A673 (cell line): ENCODE results near the gene STC2. TPM values are rescaled to one million over a fixed set of nuclear protein-coding genes. Genes with fewer than 3 reads are reported as not detected.

ENCODE experiments used
- BruUV-seq: library from RNA; stranded (reverse); fragments of 400-500 nt; replicated peaks from 2 replicates; lab custom pipeline; 2021; lab: Mats Ljungman, UMichigan
- CTCF ChIA-PET: fragments of 300-600 bp; sonication (Branson Sonifier 250); formaldehyde crosslinking; loops from one replicate; lab custom pipeline; 2022; ENCODE audit warnings: antibody characterized with exemption; lab: Charles Lee
- POLR2A ChIA-PET: fragments of 300-600 bp; sonication (Branson Sonifier 250); formaldehyde crosslinking; loops from one replicate; lab custom pipeline; 2022; ENCODE audit warnings: antibody characterized with exemption; ENCODE audit not compliant: low non-redundant PET; lab: Charles Lee
- DNase-seq: peaks from one replicate; pipeline ENCODE4 v3.0.0-alpha.2; 2015; ENCODE audit warnings: low spot score
- H3K27ac ChIP-seq: fragments of 200-600 bp; sonication (generic); 2 replicates; pipeline ENCODE4 v1.5.1; 2016; ENCODE audit warnings: mixed run types, low read depth, mild to moderate bottlenecking, mixed read lengths, antibody characterized with exemption, low read length; ENCODE audit not compliant: poor library complexity, severe bottlenecking
- H3K27me3 ChIP-seq: fragments of 200-600 bp; sonication (generic); replicated peaks from 2 replicates; pipeline ENCODE4 v1.6.1; 2017; ENCODE audit warnings: mixed run types, low read depth, mild to moderate bottlenecking, mixed read lengths, antibody characterized with exemption, low read length; ENCODE audit not compliant: insufficient read depth, poor library complexity
- H3K36me3 ChIP-seq: fragments of 200-600 bp; sonication (generic); 2 replicates; pipeline ENCODE4 v1.6.1; 2016; ENCODE audit warnings: mixed run types, mild to moderate bottlenecking, mixed read lengths, antibody characterized with exemption, low read length; ENCODE audit not compliant: insufficient read depth, poor library complexity, severe bottlenecking
- H3K4me1 ChIP-seq: fragments of 200-600 bp; sonication (generic); 2 replicates; pipeline ENCODE4 v1.6.1; 2017; ENCODE audit warnings: mixed run types, mild to moderate bottlenecking, mixed read lengths, antibody characterized with exemption, low read length; ENCODE audit not compliant: insufficient read depth, poor library complexity, severe bottlenecking
- H3K4me3 ChIP-seq: fragments of 200-600 bp; sonication (generic); 2 replicates; pipeline ENCODE4 v1.5.1; 2016; ENCODE audit warnings: low read depth, mixed run types, mild to moderate bottlenecking, mixed read lengths, low read length; ENCODE audit not compliant: poor library complexity, severe bottlenecking
- H3K9me3 ChIP-seq: fragments of 200-600 bp; sonication (generic); 2 replicates; pipeline ENCODE4 v1.6.1; 2016; ENCODE audit warnings: mixed run types, low read depth, mild to moderate bottlenecking, mixed read lengths, antibody characterized with exemption, low read length; ENCODE audit not compliant: poor library complexity, severe bottlenecking
- CTCF ChIP-seq: fragments of 300-800, 200-600 bp; sonication (generic); conservative IDR thresholded peaks from 2 replicates; pipeline ENCODE4 v1.5.1; 2017; ENCODE audit warnings: low read depth, mild to moderate bottlenecking, antibody characterized with exemption, low read length, moderate library complexity, mixed read lengths
- EZH2 ChIP-seq: fragments of 200-600 bp; sonication (generic); IDR thresholded peaks from 2 replicates; pipeline ENCODE4 v1.6.1; 2017; ENCODE audit warnings: borderline replicate concordance, low read depth, mild to moderate bottlenecking, mixed read lengths, antibody characterized with exemption, low read length; ENCODE audit not compliant: poor library complexity, severe bottlenecking
- intact Hi-C: fragments of 100-400 bp; cut with micrococcal nuclease; formaldehyde crosslinking; loops from one replicate; pipeline ENCODE4 v1.10.0; 2022; ENCODE audit not compliant: unreplicated experiment
- total RNA-seq: library from RNA; stranded (reverse); gene quantifications from 2 replicates; pipeline ENCODE4 v1.2.3, GENCODE V29; 2021

Gene STC2
- total RNA-seq, 1 experiment from 2014 or later = 19.2 TPM

- CTCF ChIA-PET = no interaction called here
- no peaks in the 10 kb centered on the region for H3K9me3 ChIP-seq
- DNase-seq = no peak
- H3K4me3 ChIP-seq = no peak overlapping the region
- no peak overlapping the region for H3K27ac ChIP-seq
- POLR2A ChIA-PET = no interaction called here
- no peaks in the 10 kb centered on the region for H3K27me3 ChIP-seq
- intact Hi-C loops = no loop called here
- H3K4me1 ChIP-seq = no peaks in the 10 kb centered on the region
- TF ChIP-seq CTCF = no peak
- TF ChIP-seq EZH2 = no peak
- H3K36me3 ChIP-seq = no peaks in the 10 kb centered on the region
- BruUV-seq = no TSS peak
These were observed 17.9 kb downstream of the STC2 start for GRCh38 chr5:173310218-173310769.

GRCh38 chr5:173309731-173310130, 18.5 kb downstream of the STC2 start:
- Histone ChIP-seq H3K27ac (no peak overlapping the region), H3K4me1 (no peaks in the 10 kb centered on the region), H3K4me3 (no peak overlapping the region), H3K9me3 (no peaks in the 10 kb centered on the region), H3K36me3 (no peaks in the 10 kb centered on the region), H3K27me3 (no peaks in the 10 kb centered on the region)
- POLR2A ChIA-PET = interaction anchor here (0.7 kb wide), 1 partner anchor 161 kb away, joined by 3 read pairs; no protein-coding TSS in a partner anchor
- no TSS peak for BruUV-seq
- intact Hi-C loops = no loop called here
- CTCF ChIA-PET = no interaction called here
- TF ChIP-seq EZH2 (no peak), CTCF (no peak)
- no peak for DNase-seq

GRCh38 chr5:173308226-173308625, 20.0 kb downstream of the STC2 start:
- H3K27ac ChIP-seq = no peak overlapping the region
- intact Hi-C loops = no loop called here
- no peaks in the 10 kb centered on the region for H3K9me3 ChIP-seq
- H3K4me3 ChIP-seq = no peak overlapping the region
- TF ChIP-seq EZH2 = no peak
- TF ChIP-seq CTCF = no peak
- BruUV-seq = no TSS peak
- H3K4me1 ChIP-seq = no peaks in the 10 kb centered on the region
- H3K27me3 ChIP-seq = no peaks in the 10 kb centered on the region
- ChIA-PET POLR2A (no interaction called here), CTCF (no interaction called here)
- no peak for DNase-seq
- no peaks in the 10 kb centered on the region for H3K36me3 ChIP-seq
